Measurements from ENCODE around the gene RBM20. TPM values are rescaled to one million over a fixed set of nuclear protein-coding genes. Genes with fewer than 3 reads are reported as not detected.

Gene RBM20
- total and polyA plus RNA-seq, 2 experiments from 2014 or later: 0.05 to 0.17 TPM

DNA sequence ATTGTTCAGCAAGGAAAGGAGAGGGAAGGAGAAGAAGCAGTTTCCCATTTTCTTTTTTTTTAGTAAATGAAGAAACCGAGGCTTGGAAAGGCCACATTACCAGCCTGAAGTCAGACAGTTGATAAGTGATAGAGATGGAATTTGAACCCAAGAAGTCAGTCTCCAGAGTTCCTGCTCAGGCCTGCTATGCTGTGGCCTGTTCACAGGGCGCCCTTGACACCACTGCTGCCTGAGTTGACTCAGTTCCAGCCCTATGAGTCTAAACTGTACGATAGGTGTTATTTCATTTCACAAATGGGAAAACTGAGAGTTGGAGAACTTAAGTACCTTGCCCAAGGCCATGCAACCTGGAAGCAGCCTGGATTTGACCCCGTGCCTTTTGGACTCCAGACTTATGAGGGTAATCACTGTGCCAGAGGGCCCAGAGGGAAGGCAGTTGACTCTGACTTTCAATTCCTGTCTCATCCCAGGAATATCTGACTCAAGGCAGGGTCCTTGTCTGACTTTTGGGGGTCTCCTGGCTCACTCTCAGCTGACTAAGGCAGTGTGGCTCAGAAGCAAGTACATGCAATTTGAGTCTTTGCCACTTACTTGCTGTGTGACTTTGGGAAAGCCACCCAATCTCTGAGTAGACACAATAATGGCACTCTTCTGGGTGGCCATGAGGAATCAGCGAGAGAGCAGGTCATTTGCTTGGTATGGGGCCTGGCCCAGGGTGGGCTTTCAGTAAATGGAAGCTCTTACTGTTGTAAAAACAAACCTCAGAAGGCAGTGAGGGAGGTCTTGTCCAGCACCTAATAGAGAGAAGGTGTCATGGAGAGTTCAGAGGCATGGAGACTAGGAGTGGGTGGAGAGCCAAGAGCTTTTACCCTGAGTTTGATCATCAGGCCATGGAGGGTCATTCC lies 17.9 kb upstream of the RBM20 start (continued):
- no peak for TF ChIP-seq ETS1 (IDR thresholded peaks at IDR 0.05)
- no peak for TF ChIP-seq REST (IDR thresholded peaks at IDR 0.05; ENCODE audit: unreplicated experiment)
- TF ChIP-seq, protein P1, sequence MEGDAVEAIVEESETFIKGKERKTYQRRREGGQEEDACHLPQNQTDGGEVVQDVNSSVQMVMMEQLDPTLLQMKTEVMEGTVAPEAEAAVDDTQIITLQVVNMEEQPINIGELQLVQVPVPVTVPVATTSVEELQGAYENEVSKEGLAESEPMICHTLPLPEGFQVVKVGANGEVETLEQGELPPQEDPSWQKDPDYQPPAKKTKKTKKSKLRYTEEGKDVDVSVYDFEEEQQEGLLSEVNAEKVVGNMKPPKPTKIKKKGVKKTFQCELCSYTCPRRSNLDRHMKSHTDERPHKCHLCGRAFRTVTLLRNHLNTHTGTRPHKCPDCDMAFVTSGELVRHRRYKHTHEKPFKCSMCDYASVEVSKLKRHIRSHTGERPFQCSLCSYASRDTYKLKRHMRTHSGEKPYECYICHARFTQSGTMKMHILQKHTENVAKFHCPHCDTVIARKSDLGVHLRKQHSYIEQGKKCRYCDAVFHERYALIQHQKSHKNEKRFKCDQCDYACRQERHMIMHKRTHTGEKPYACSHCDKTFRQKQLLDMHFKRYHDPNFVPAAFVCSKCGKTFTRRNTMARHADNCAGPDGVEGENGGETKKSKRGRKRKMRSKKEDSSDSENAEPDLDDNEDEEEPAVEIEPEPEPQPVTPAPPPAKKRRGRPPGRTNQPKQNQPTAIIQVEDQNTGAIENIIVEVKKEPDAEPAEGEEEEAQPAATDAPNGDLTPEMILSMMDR (conservative IDR thresholded peaks at IDR 0.05; ENCODE audit: low read depth in 2 of 2): no peak
- TF ChIP-seq CREB1 (CRISPR knock-in tag; IDR thresholded peaks at IDR 0.05; ENCODE audit: low read depth): no peak
- TF ChIP-seq JUNB (IDR thresholded peaks at IDR 0.05; ENCODE audit: unreplicated experiment): no peak

DNA sequence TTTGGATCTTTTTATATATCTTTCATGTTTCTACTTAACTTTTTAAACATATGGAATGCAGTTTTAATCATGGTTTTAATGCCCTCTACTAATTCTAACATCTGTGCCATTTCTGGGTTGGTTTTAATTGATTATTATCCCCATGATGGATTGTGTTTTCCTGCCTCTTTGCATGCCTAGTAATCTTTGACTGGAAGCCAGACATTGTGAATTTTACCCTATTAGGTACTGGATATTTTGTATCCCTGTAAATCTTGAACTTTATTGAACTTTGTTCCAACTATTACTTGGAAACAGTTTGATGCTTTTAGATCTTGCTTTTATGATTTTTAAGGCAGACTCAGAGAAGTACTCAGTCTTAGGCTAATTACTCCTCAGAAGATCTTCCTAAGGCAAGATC lies 16.0 kb upstream of the RBM20 start:
- DNase-seq (ENCODE audit: low spot score) (no peak), ATAC-seq (no peak)
- Mint-ChIP-seq H3K36me3 (ENCODE audit: low read depth) (no peaks in the 10 kb centered on the region), H3K4me1 (peaks cover 12% of the 10 kb centered on the region; the same call in 2 of the 3 replicates), H3K9me3 (no peaks in the 10 kb centered on the region), H3K27ac (no peak overlapping the region), H3K4me3 (no peak overlapping the region), H3K27me3 (ENCODE audit: insufficient read depth, low read depth, poor library complexity) (peaks cover 2% of the 10 kb centered on the region)
- Histone ChIP-seq H3K9me2 (ENCODE audit: insufficient read depth) (no peaks in the 10 kb centered on the region; the same call in 1 of the 2 replicates), H3K27me3 (ENCODE audit: insufficient read depth) (no peaks in the 10 kb centered on the region), H4K20me1 (replicated peaks; ENCODE audit: insufficient read depth) (no peaks in the 10 kb centered on the region), H3K4me1 (ENCODE audit: insufficient read depth) (peaks cover 7% of the 10 kb centered on the region; the same call in 1 of the 2 replicates), H3K79me2 (replicated peaks; ENCODE audit: insufficient read depth) (no peaks in the 10 kb centered on the region), H3K27ac (ENCODE audit: low read depth) (no peak overlapping the region), H3K36me3 (ENCODE audit: insufficient read depth) (no peaks in the 10 kb centered on the region), H3K4me2 (no peak overlapping the region), H2AFZ (peak overlapping the region; percentile 28; the same call in 1 of the 2 replicates), H3F3A (replicated peaks; ENCODE audit: low read depth) (no peaks in the 10 kb centered on the region), H3K4me3 (no peak overlapping the region)
- TF ChIP-seq, protein P1 (conservative IDR thresholded peaks at IDR 0.05; ENCODE audit: low read depth in 2 of 2): no peak

Measured in GM23338 (cell line).